HG03108 (cell line): ENCODE data around the gene C19orf81.

Experiments used
- ATAC-seq: cut with Tn5 transposase; IDR thresholded peaks from one replicate; pipeline ENCODE4 v1.9.1; 2021; ENCODE audit warnings: moderate library complexity; ENCODE audit not compliant: unreplicated experiment

C19orf81 gene

DNA sequence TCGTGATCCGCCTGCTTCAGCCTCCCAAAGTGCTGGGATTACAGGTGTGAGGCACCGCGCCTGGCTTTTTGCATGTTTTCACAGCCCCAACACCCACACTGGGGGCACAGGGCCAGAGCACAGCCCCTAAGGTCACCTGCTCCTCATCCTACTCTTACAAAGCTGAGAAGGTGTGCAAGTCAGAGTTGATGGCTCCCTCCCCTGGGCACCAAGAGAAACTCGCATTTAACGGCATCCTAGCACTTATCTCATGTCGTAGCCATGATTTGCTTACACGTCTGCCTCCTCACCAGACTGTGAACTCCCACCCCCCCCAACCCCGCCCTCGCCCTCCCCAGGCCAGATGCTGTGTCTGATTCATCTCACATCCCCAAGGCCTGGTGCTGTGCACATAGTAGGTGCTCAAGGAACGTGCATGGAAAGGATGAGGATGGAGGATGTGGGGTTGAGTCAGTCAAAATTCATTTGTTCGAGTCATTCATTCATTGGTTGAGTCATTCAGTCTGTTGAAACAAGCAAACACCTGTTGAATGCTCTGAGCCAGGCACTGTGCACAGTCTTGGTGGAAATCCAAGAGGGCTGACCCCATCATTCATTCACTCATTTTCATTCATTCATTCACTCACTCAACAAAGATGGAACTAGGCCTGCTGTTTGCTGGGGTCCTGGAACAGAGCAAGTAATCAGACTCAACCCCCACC, 59.1 kb downstream of the C19orf81 start:
- no peak for ATAC-seq
